Ovary (tissue), 3 donors: ENCODE measurements around the gene MYO3B.

Experiments
- EP300 ChIP-seq: sonication (generic); formaldehyde crosslinking; IDR thresholded peaks from one replicate; pipeline ENCODE4 v1.6.1; 2017; ENCODE audit warnings: antibody characterized with exemption
- TF ChIP-seq, protein P1 (sequence below), 3 donors: fragments of 450-650 bp in 2 of 3; fragments of 200-600 bp in 1 of 3; IDR thresholded peaks; one replicate each; pipeline versions ENCODE4 v1.5.1 to v1.8.0; 2016 to 2022; ENCODE audit warnings: antibody characterized with exemption in 3 of 3, mild to moderate bottlenecking in 1 of 3
- donor health status: DM: no; HTN: no; CAD: no.

DNA sequence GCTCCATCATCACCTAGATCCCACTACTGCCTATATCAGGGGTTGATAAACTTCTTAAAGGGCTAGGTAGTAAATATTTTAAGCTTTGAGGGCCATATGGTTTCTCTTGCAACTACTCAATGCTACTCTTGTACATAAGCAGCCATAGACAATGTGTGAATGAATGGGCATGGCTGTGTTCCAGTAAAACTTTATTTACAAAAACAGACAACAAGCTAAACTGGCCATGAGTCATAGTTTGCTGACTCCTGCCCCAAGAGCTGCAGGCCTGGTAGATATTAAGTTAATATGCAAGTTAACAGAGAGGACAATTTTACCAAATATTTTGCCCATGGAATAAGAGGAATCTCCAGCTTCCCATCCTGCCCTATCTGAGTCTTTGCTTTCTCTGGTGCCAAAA, 29.8 kb upstream of the MYO3B start:
- TF ChIP-seq, protein P1, sequence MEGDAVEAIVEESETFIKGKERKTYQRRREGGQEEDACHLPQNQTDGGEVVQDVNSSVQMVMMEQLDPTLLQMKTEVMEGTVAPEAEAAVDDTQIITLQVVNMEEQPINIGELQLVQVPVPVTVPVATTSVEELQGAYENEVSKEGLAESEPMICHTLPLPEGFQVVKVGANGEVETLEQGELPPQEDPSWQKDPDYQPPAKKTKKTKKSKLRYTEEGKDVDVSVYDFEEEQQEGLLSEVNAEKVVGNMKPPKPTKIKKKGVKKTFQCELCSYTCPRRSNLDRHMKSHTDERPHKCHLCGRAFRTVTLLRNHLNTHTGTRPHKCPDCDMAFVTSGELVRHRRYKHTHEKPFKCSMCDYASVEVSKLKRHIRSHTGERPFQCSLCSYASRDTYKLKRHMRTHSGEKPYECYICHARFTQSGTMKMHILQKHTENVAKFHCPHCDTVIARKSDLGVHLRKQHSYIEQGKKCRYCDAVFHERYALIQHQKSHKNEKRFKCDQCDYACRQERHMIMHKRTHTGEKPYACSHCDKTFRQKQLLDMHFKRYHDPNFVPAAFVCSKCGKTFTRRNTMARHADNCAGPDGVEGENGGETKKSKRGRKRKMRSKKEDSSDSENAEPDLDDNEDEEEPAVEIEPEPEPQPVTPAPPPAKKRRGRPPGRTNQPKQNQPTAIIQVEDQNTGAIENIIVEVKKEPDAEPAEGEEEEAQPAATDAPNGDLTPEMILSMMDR (IDR thresholded peaks at IDR 0.05): no peak
- no peak for TF ChIP-seq EP300
